Measurements from ENCODE around the gene EPHA7. TPM values are rescaled to one million over a fixed set of nuclear protein-coding genes. Genes with fewer than 3 reads are reported as not detected.

The EPHA7 gene
- polyA plus RNA-seq, 5 donors: 10.4 to 23.2 (median 21.1) TPM

- DNase-seq: no peak
Observed at GRCh38 chr6:93252930-93253329, 166.4 kb downstream of the EPHA7 start.

GRCh38 chr6:93248631-93249030 lies 170.7 kb downstream of the EPHA7 start:
- no peak for DNase-seq

- no peak for DNase-seq
Observed at GRCh38 chr6:93243231-93243778, 176.1 kb downstream of the EPHA7 start.

GRCh38 chr6:93242049-93242448 lies 177.3 kb downstream of the EPHA7 start:
- DNase-seq: no peak

GRCh38 chr6:93238632-93239031 lies 180.7 kb downstream of the EPHA7 start:
- no peak for DNase-seq

- no peak for DNase-seq
Observed at GRCh38 chr6:93235775-93236174, 183.6 kb downstream of the EPHA7 start.

- DNase-seq: no peak
Observed at GRCh38 chr6:93226822-93227221, 192.5 kb downstream of the EPHA7 start.

- DNase-seq: no peak
Observed at GRCh38 chr6:93222071-93222851, 197.1 kb downstream of the EPHA7 start.

- DNase-seq: no peak
Observed at GRCh38 chr6:93219447-93219846, 199.9 kb downstream of the EPHA7 start.

- no peak for DNase-seq
Observed at GRCh38 chr6:93218096-93218495, 201.3 kb downstream of the EPHA7 start.

- no peak for DNase-seq
Observed at GRCh38 chr6:93213028-93213427, 206.3 kb downstream of the EPHA7 start.

- no peak for DNase-seq
Observed at GRCh38 chr6:93210908-93211307, 208.5 kb downstream of the EPHA7 start.

- no peak for DNase-seq
Observed at GRCh38 chr6:93209358-93209757, 210.0 kb downstream of the EPHA7 start.

GRCh38 chr6:93196406-93196970 lies 222.9 kb downstream of the EPHA7 start:
- DNase-seq: no peak

GRCh38 chr6:93194480-93194879 lies 224.9 kb downstream of the EPHA7 start:
- no peak for DNase-seq

- DNase-seq: no peak
Observed at GRCh38 chr6:93193868-93194267, 225.5 kb downstream of the EPHA7 start.

Data from right lung (tissue), 5 donors.